Measurements from ENCODE around the gene TIMM10B.

Gene TIMM10B

DNA sequence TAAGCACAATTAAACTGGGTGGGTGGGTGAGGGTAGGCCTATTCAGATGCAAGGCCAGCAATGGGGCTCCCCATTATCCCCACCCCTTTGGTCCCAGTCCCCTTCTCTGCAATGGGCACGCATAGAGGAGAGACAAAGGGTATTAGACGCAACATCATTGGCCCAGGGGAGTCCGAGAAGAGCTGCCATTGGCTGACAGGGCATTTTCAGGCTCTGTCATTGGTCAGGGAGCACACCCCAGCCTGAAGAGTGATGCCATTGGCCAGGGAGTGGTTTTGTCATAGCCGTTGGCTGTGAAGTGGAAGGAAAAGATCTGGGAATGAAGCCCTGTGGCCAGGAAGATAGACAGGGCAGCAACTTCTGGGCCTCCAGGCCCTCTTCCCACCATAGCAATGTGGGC is 4.7 kb upstream of the TIMM10B start:
- H3K36me3 ChIP-seq (replicated peaks; ENCODE audit: insufficient read depth, low read length), result no peaks in the 10 kb centered on the region
- TF ChIP-seq EZH2 (optimal IDR thresholded peaks at IDR 0.05; ENCODE audit: low read depth, low read length) (no peak), EZH2phosphoT487 (IDR thresholded peaks at IDR 0.05; ENCODE audit: low read length) (no peak)
- TF ChIP-seq, protein P1, sequence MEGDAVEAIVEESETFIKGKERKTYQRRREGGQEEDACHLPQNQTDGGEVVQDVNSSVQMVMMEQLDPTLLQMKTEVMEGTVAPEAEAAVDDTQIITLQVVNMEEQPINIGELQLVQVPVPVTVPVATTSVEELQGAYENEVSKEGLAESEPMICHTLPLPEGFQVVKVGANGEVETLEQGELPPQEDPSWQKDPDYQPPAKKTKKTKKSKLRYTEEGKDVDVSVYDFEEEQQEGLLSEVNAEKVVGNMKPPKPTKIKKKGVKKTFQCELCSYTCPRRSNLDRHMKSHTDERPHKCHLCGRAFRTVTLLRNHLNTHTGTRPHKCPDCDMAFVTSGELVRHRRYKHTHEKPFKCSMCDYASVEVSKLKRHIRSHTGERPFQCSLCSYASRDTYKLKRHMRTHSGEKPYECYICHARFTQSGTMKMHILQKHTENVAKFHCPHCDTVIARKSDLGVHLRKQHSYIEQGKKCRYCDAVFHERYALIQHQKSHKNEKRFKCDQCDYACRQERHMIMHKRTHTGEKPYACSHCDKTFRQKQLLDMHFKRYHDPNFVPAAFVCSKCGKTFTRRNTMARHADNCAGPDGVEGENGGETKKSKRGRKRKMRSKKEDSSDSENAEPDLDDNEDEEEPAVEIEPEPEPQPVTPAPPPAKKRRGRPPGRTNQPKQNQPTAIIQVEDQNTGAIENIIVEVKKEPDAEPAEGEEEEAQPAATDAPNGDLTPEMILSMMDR (IDR thresholded peaks at IDR 0.05; ENCODE audit: low read length), result no peak
- H3K79me2 ChIP-seq (ENCODE audit: low read length), result peaks cover 27% of the 10 kb centered on the region
- no peaks in the 10 kb centered on the region for H3K9me3 ChIP-seq (replicated peaks; ENCODE audit: insufficient read depth, low read length)
- H2AFZ ChIP-seq (ENCODE audit: low read length), result no peak overlapping the region
- H3K27ac ChIP-seq (ENCODE audit: low read length), result no peak overlapping the region
- H4K20me1 ChIP-seq (ENCODE audit: insufficient read depth, low read length), result no peaks in the 10 kb centered on the region
- H3K27me3 ChIP-seq (replicated peaks; ENCODE audit: insufficient read depth, low read length), result no peaks in the 10 kb centered on the region
- H3K9me2 ChIP-seq (replicated peaks; ENCODE audit: insufficient read depth, low read length), result no peaks in the 10 kb centered on the region
- H3K4me2 ChIP-seq (ENCODE audit: low read depth, low read length), result no peak overlapping the region
- DNase-seq, result no peak
- peaks cover 14% of the 10 kb centered on the region for H3F3A ChIP-seq (ENCODE audit: insufficient read depth, low read length)
- no peak overlapping the region for H3K4me3 ChIP-seq (ENCODE audit: low read length)
- 0 out of 2 replicates have a peak, but pooled peaks cover 7% of the 10 kb centered on the region for H3K4me1 ChIP-seq (ENCODE audit: low read length)
- no peak overlapping the region for H3K9ac ChIP-seq (ENCODE audit: low read length)

DNA sequence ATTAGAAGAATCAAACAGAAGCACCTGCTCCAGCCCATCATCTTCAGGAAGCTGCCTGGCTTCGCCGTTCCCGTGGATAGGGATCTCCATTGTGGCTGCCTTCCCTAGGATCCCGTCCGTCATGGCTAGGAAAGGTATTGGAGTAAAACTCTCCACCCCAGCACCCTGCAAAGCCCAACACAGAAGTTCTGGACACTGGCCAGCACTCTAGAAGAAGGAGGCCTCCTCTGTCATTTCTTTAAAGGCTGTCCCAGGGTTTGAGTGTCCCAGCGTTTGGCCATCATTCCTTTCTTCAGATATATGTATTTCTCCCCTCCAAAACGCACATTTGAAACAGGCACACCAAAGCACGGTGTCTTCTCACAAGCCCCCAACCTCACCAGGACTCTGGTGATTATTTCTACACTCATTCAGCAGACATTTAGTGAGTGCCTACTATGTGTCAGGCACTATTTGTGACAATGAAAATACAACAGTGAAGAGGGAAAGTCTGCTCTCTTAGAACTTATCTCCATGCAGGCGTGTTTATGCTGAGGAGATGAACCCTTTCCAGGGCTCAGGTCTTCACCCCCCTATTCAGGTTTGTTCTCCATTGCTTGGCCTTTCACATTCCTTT is 894 bp upstream of the TIMM10B start:
- peaks cover 49% of the 10 kb centered on the region for H3K79me2 ChIP-seq (ENCODE audit: low read length)

DNA sequence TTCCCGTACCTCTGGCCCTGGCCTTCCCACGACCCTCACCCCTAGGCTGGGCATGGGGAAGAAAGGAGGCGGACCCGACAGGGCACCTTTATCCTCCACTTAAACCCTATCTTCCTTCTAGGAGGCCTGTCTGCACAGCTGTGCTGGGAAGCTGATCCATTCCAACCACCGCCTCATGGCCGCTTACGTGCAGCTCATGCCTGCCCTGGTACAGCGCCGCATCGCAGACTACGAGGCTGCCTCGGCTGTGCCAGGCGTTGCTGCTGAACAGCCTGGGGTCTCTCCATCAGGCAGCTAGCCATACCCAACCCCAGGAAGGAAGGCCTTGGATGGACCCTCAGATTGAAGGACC is 599 bp downstream of the TIMM10B start:
- H3K36me3 ChIP-seq (replicated peaks; ENCODE audit: insufficient read depth, low read length), result 0 out of 2 replicates have a peak, but pooled peaks cover 12% of the 10 kb centered on the region
- peak overlapping the region; percentile 70 for H2AFZ ChIP-seq (ENCODE audit: low read length)
- peaks cover 49% of the 10 kb centered on the region for H3K79me2 ChIP-seq (ENCODE audit: low read length)
- no peaks in the 10 kb centered on the region for H3K27me3 ChIP-seq (replicated peaks; ENCODE audit: insufficient read depth, low read length)
- no peaks in the 10 kb centered on the region for H4K20me1 ChIP-seq (ENCODE audit: insufficient read depth, low read length)
- peak overlapping the region; percentile 97 for H3K4me2 ChIP-seq (ENCODE audit: low read depth, low read length)
- DNase-seq, result no peak
- H3K27ac ChIP-seq (ENCODE audit: low read length), result peak overlapping the region; percentile 88
- H3K9ac ChIP-seq (ENCODE audit: low read length), result peak overlapping the region; percentile 93
- no peaks in the 10 kb centered on the region for H3K9me3 ChIP-seq (replicated peaks; ENCODE audit: insufficient read depth, low read length)
- 0 out of 2 replicates have a peak, but pooled peaks cover 4% of the 10 kb centered on the region for H3F3A ChIP-seq (ENCODE audit: insufficient read depth, low read length)
- peaks cover 19% of the 10 kb centered on the region for H3K4me1 ChIP-seq (ENCODE audit: low read length)
- peak overlapping the region; percentile 98 for H3K4me3 ChIP-seq (ENCODE audit: low read length)
- no peaks in the 10 kb centered on the region for H3K9me2 ChIP-seq (replicated peaks; ENCODE audit: insufficient read depth, low read length)
- TF ChIP-seq EZH2phosphoT487 (IDR thresholded peaks at IDR 0.05; ENCODE audit: low read length), result no peak
- TF ChIP-seq, protein P1 (IDR thresholded peaks at IDR 0.05; ENCODE audit: low read length), result no peak
- TF ChIP-seq EZH2 (optimal IDR thresholded peaks at IDR 0.05; ENCODE audit: low read depth, low read length), result no peak

More for the DNA sequence above, 894 bp upstream of the TIMM10B start:
- 0 out of 2 replicates have a peak, but pooled peaks cover 8% of the 10 kb centered on the region for H3K36me3 ChIP-seq (replicated peaks; ENCODE audit: insufficient read depth, low read length)
- no peaks in the 10 kb centered on the region for H3K9me3 ChIP-seq (replicated peaks; ENCODE audit: insufficient read depth, low read length)
- H3K4me2 ChIP-seq (ENCODE audit: low read depth, low read length), result peak overlapping the region; percentile 86
- H3K9ac ChIP-seq (ENCODE audit: low read length), result peak overlapping the region; percentile 93
- no peaks in the 10 kb centered on the region for H4K20me1 ChIP-seq (ENCODE audit: insufficient read depth, low read length)
- peak overlapping the region; percentile 77 for H2AFZ ChIP-seq (ENCODE audit: low read length)
- peaks cover 19% of the 10 kb centered on the region for H3K4me1 ChIP-seq (ENCODE audit: low read length)
- TF ChIP-seq, protein P1 (IDR thresholded peaks at IDR 0.05; ENCODE audit: low read length), result no peak
- TF ChIP-seq EZH2 (optimal IDR thresholded peaks at IDR 0.05; ENCODE audit: low read depth, low read length) (no peak), EZH2phosphoT487 (IDR thresholded peaks at IDR 0.05; ENCODE audit: low read length) (no peak)
- H3K4me3 ChIP-seq (ENCODE audit: low read length), result peak overlapping the region; percentile 98
- DNase-seq, result no peak
- no peaks in the 10 kb centered on the region for H3K27me3 ChIP-seq (replicated peaks; ENCODE audit: insufficient read depth, low read length)
- no peaks in the 10 kb centered on the region for H3K9me2 ChIP-seq (replicated peaks; ENCODE audit: insufficient read depth, low read length)
- 0 out of 2 replicates have a peak, but pooled peaks cover under 1% of the 10 kb centered on the region for H3F3A ChIP-seq (ENCODE audit: insufficient read depth, low read length)
- H3K27ac ChIP-seq (ENCODE audit: low read length), result peak overlapping the region; percentile 88; the same call in 1 of the 2 replicates

Measured in MM.1S (cell line).